ENCODE measurements around the gene CDC37. TPM values are rescaled to one million over a fixed set of nuclear protein-coding genes. Genes with fewer than 3 reads are reported as not detected.

Gene CDC37
- total and polyA plus RNA-seq, 4 experiments from 2014 or later = 51.8 to 185 (median 134) TPM

DNA sequence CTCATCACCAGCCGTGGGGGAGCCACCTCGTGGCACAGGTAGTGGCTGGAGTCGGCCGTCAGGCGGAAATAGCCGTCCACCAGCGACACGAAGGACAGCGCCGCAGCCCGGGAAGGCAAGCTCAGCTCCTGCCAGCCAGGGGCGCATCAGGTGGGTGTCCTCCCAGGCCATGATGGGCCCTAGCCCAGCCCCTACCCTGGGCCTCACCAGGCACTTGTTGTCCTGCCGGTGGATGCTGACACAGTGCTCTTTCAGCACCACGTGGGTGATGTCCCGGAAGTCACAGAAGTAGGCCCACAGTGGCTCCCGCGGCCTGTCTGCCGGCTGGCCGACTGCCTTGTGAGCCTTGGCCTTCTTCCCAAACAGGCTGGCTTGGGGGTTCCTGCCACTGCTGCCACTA lies 38.7 kb downstream of the CDC37 start:
- Mint-ChIP-seq H3K4me3 (no peak overlapping the region), H3K36me3 (peaks cover 25 to 65% of the 10 kb centered on the region in 2 donors)
- POLR2A ChIA-PET (ENCODE audit: partially characterized antibody) = no interaction called here

DNA sequence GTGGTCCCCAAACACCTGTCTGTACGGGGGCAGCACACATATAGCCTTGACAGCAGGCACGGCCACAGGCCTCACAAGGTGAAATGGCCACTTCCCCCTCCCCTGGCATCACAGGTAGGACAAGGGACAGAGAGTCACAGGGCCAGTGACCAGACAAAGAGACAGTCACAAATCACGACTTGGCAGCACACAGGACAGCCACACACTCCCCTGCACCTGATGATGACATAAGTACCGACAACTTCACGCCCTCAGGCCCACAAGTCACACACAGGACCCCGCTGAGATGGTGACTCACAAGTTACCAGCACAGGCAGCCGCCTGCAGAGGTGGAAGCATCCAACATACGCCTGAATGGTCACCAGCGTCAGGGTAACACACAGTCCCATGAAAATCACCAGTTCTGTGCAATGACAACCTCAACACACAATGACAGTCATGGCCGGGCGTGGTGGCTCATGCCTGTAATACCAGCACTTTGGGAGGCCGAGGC lies 39.5 kb downstream of the CDC37 start:
- POLR2A ChIA-PET (ENCODE audit: partially characterized antibody) = no interaction called here
- Mint-ChIP-seq H3K27me3 (no peaks in the 10 kb centered on the region), H3K4me3 (no peak overlapping the region), H3K36me3 (peaks cover 21 to 62% of the 10 kb centered on the region in 2 donors), H3K4me1 (peaks cover 0 to 3% (median under 1%) of the 10 kb centered on the region in 4 donors), H3K9me3 (peaks cover 0 to 2% (median 0%) of the 10 kb centered on the region in 8 donors), H3K27ac (no peak overlapping the region)
- Histone ChIP-seq H3K27ac (ENCODE audit: low read depth, low read length) (no peak overlapping the region), H3K9me3 (ENCODE audit: control insufficient read depth in 1 of 2, low read length in 2 of 2) (no peaks in the 10 kb centered on the region), H3K4me3 (ENCODE audit: low read length in 2 of 2) (no peak overlapping the region), H3K27me3 (ENCODE audit: insufficient read depth, low read length) (no peaks in the 10 kb centered on the region), H3K36me3 (ENCODE audit: insufficient read depth, low read length) (peaks cover 65% of the 10 kb centered on the region), H3K4me1 (ENCODE audit: insufficient read depth, low read length) (no peaks in the 10 kb centered on the region)
- no peak for DNase-seq
- intact Hi-C loops (cut with micrococcal nuclease) = no loop called here
- CTCF ChIA-PET (ENCODE audit: partially characterized antibody) = no interaction called here

More for the DNA sequence above, 38.7 kb downstream of the CDC37 start:
- H3K27ac Mint-ChIP-seq = no peak overlapping the region
- intact Hi-C loops (cut with micrococcal nuclease) = no loop called here
- peaks cover 0 to 2% (median 0%) of the 10 kb centered on the region in 8 donors for H3K9me3 Mint-ChIP-seq
- no peaks in the 10 kb centered on the region for H3K27me3 ChIP-seq (ENCODE audit: insufficient read depth, low read length)
- no peak overlapping the region for H3K4me3 ChIP-seq (ENCODE audit: low read length in 2 of 2)
- H3K4me1 ChIP-seq (ENCODE audit: insufficient read depth, low read length) = no peaks in the 10 kb centered on the region
- H3K27me3 Mint-ChIP-seq = no peaks in the 10 kb centered on the region
- peaks cover 0 to 9% (median 1%) of the 10 kb centered on the region in 4 donors for H3K4me1 Mint-ChIP-seq
- peaks cover 59% of the 10 kb centered on the region for H3K36me3 ChIP-seq (ENCODE audit: insufficient read depth, low read length)
- CTCF ChIA-PET (ENCODE audit: partially characterized antibody) = no interaction called here
- no peaks in the 10 kb centered on the region for H3K9me3 ChIP-seq (ENCODE audit: control insufficient read depth in 1 of 2, low read length in 2 of 2)
- no peak overlapping the region for H3K27ac ChIP-seq (ENCODE audit: low read depth, low read length)
- DNase-seq = no peak

DNA sequence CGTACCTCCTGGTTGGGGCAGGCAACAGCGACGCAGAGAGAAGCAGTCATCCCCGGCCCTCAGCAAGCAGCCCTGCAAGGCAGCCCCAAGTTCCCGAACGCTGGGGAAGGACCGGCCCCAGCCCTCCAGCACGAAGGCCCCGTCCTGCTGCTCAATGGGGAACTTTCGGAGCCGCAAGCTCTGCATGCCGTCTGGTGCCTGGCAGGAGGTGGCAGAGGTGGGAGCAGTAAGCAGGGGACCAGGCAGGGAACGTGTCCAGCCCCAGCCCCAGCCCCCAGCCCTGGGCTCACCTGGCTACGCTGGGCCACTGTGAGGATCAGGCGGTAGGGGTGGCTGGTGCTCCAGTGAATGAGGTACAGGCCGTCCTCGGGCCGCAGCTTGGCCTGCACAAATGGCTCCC lies 41.1 kb downstream of the CDC37 start:
- Histone ChIP-seq H3K27me3 (ENCODE audit: insufficient read depth, low read length) (no peaks in the 10 kb centered on the region), H3K27ac (ENCODE audit: low read depth, low read length) (no peak overlapping the region), H3K4me3 (ENCODE audit: low read length in 2 of 2) (no peak overlapping the region), H3K36me3 (ENCODE audit: insufficient read depth, low read length) (peaks cover 63% of the 10 kb centered on the region), H3K9me3 (ENCODE audit: control insufficient read depth in 1 of 2, low read length in 2 of 2) (no peaks in the 10 kb centered on the region), H3K4me1 (ENCODE audit: insufficient read depth, low read length) (no peaks in the 10 kb centered on the region)
- ChIA-PET POLR2A (ENCODE audit: partially characterized antibody) (no interaction called here), CTCF (ENCODE audit: partially characterized antibody) (interaction anchor here (0.9 kb wide), 1 partner anchor 27 kb away, joined by 4 read pairs; no protein-coding TSS in a partner anchor)
- Mint-ChIP-seq H3K27ac (peak overlapping the region in 1 of 7 donors; percentile 47), H3K9me3 (peaks cover 0 to 2% (median 0%) of the 10 kb centered on the region in 8 donors), H3K27me3 (no peaks in the 10 kb centered on the region), H3K4me1 (peaks cover 0 to 3% (median 0%) of the 10 kb centered on the region in 4 donors), H3K36me3 (peaks cover 24 to 60% of the 10 kb centered on the region in 2 donors), H3K4me3 (no peak overlapping the region)
- intact Hi-C loops (cut with micrococcal nuclease) = no loop called here
- DNase-seq = no peak

DNA sequence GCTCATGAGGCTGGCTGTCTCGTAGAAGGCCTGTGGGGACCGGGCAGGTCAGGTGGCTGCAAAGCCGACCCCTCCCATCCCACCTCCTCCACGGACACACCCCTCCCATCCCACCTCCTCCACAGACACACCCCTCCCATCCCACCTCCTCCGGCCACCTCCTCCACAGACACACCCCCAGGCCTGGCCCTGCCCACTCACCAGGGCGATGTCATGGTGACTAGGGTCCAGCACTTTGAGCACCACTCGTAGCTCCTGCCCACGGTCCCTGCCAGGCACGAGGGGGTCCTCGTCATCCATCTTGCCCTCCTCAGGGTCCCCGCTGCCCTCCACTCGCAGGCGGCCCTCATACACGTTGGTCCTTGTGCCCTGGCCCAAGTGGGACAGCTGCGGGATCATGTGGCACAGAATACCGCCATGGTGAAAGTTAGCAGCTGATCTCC lies 41.8 kb downstream of the CDC37 start:
- Histone ChIP-seq H3K27me3 (ENCODE audit: insufficient read depth, low read length) (no peaks in the 10 kb centered on the region), H3K27ac (ENCODE audit: low read depth, low read length) (no peak overlapping the region), H3K36me3 (ENCODE audit: insufficient read depth, low read length) (peaks cover 62% of the 10 kb centered on the region), H3K4me3 (ENCODE audit: low read length in 2 of 2) (no peak overlapping the region), H3K9me3 (ENCODE audit: control insufficient read depth in 1 of 2, low read length in 2 of 2) (no peaks in the 10 kb centered on the region), H3K4me1 (ENCODE audit: insufficient read depth, low read length) (no peaks in the 10 kb centered on the region)
- Mint-ChIP-seq H3K27me3 (no peaks in the 10 kb centered on the region), H3K27ac (no peak overlapping the region), H3K4me3 (no peak overlapping the region), H3K4me1 (peaks cover 0 to 3% (median 0%) of the 10 kb centered on the region in 4 donors), H3K36me3 (peaks cover 24 to 59% of the 10 kb centered on the region in 2 donors), H3K9me3 (peaks cover 0 to 2% (median 0%) of the 10 kb centered on the region in 8 donors)
- CTCF ChIA-PET (ENCODE audit: partially characterized antibody) = no interaction called here
- POLR2A ChIA-PET (ENCODE audit: partially characterized antibody) = no interaction called here
- DNase-seq = no peak
- intact Hi-C loops (cut with micrococcal nuclease) = no loop called here

DNA sequence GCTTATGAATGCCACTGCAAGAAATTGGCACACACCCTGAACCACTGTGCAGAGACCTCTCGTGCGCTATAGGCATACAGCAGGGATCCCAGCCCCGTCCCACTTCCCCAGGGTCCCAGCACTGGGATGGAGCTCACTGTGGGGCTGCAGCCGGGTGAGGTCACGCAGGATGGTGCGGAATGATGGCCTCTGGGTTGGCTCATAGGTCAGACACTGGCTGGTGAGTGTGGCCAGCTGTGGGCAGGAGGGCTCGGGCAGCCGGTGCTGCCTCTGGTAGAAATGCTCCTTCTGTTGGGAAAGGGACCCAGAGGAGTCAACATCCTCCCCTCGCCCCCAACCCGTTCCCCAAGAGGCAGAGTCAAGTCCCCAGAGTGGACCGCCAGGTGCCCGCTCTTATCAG lies 46.9 kb downstream of the CDC37 start:
- no peak for DNase-seq
- H3K36me3 Mint-ChIP-seq = peaks cover 35 to 51% of the 10 kb centered on the region in 2 donors
- H3K9me3 Mint-ChIP-seq = peaks cover 0 to 2% (median 0%) of the 10 kb centered on the region in 8 donors
- H3K4me1 Mint-ChIP-seq = peaks cover 0 to 3% (median 0%) of the 10 kb centered on the region in 4 donors
- Histone ChIP-seq H3K4me1 (ENCODE audit: insufficient read depth, low read length) (no peaks in the 10 kb centered on the region), H3K4me3 (ENCODE audit: low read length in 2 of 2) (no peak overlapping the region), H3K27ac (ENCODE audit: low read depth, low read length) (no peak overlapping the region), H3K36me3 (ENCODE audit: insufficient read depth, low read length) (peaks cover 44% of the 10 kb centered on the region), H3K9me3 (ENCODE audit: control insufficient read depth in 1 of 2, low read length in 2 of 2) (no peaks in the 10 kb centered on the region), H3K27me3 (ENCODE audit: insufficient read depth, low read length) (no peaks in the 10 kb centered on the region)
- ChIA-PET CTCF (ENCODE audit: partially characterized antibody) (no interaction called here), POLR2A (ENCODE audit: partially characterized antibody) (no interaction called here)
- H3K27ac Mint-ChIP-seq = no peak overlapping the region
- intact Hi-C loops (cut with micrococcal nuclease) = no loop called here
- no peaks in the 10 kb centered on the region for H3K27me3 Mint-ChIP-seq
- H3K4me3 Mint-ChIP-seq = no peak overlapping the region

DNA sequence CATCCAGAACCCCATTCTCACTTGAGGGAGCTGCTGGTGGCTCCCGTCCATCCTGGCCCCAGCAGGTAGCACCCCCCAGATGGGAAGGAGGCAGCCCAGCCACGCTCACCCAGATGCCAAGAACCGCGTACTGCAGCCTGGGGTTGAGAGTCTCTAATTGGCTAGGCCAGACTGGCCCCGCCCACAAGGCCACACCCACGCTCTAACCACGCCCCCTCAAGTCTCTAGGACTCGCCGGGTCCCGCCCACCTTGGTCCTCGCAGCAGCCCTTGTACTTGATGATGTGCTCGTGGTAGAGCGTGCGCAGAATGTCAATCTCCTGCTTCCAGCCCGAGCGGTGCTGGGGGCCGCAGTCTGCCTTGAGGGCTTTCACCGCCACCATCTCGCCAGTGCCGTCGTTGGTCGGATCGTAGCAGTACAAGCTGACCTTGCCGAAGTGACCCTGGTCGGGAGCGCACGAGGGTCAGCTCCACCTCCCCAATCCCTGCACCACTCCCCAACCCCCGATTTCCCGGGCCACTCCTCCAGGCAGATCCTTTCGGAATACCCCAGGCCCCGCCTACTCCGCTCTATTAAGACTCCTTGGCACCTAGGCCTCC lies 49.5 kb downstream of the CDC37 start:
- H3K27ac Mint-ChIP-seq = peak overlapping the region in 1 of 7 donors; percentile 41
- no peaks in the 10 kb centered on the region for H3K9me3 ChIP-seq (ENCODE audit: control insufficient read depth in 1 of 2, low read length in 2 of 2)
- H3K9me3 Mint-ChIP-seq = no peaks in the 10 kb centered on the region
- intact Hi-C loops (cut with micrococcal nuclease) = no loop called here
- H3K36me3 Mint-ChIP-seq = peaks cover 31 to 44% of the 10 kb centered on the region in 2 donors
- no peaks in the 10 kb centered on the region for H3K4me1 Mint-ChIP-seq
- H3K27ac ChIP-seq (ENCODE audit: low read depth, low read length) = no peak overlapping the region
- peak in 3 of 5 donors; percentile 8 to 28 (median 23) for DNase-seq
- no peaks in the 10 kb centered on the region for H3K27me3 ChIP-seq (ENCODE audit: insufficient read depth, low read length)
- CTCF ChIA-PET (ENCODE audit: partially characterized antibody) = no interaction called here
- peaks cover 39% of the 10 kb centered on the region for H3K36me3 ChIP-seq (ENCODE audit: insufficient read depth, low read length)
- no peaks in the 10 kb centered on the region for H3K27me3 Mint-ChIP-seq
- no peak overlapping the region for H3K4me3 Mint-ChIP-seq
- H3K4me3 ChIP-seq (ENCODE audit: low read length in 2 of 2) = no peak overlapping the region
- POLR2A ChIA-PET (ENCODE audit: partially characterized antibody) = interaction anchor here (1.8 kb wide), 1 partner anchor 84 kb away, joined by 4 read pairs; no protein-coding TSS in a partner anchor
- H3K4me1 ChIP-seq (ENCODE audit: insufficient read depth, low read length) = no peaks in the 10 kb centered on the region

DNA sequence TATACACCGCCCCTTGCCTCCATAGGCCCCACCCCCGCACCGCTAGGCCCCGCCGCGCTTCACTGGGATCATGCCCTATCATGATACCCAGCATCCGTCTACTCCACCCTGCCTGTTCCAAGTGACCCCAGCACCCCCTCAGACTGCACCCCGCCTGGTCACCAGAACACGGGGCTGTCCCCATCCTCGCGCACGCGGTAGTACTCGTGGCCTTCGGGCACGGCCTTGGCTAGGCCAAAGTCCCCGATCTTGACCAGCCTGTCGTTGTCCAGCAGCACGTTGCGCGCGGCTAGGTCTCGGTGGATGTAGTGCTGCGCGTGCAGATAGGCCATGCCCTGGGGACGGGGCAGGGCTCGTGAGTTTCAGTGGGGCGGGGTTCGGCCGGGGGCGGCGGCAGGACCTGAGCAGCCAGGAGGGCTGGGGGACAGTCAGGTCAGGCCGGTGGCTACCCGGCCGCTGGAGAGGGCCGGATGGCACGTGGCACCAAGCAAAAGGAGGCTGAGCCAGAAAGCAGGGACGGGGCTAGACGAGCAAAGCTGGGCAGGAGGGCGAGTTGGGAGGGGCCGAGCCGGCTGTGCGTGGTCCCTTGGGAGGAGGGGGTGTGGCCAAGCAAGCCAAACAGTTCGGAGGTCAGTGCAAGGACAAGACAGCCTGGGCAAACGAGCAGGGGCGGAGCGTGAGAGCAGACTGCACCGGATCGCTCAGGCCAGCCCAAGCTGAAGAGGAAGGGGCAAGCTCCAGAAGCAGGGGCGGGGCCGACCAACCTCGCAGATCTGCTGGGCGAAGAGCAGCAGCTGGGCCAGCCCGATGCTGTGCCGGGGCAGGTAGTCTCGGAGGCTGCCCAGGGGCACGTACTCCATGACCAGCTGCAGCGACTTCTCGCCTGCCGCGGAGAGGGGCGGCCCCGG lies 50.3 kb downstream of the CDC37 start:
- Histone ChIP-seq H3K27me3 (ENCODE audit: insufficient read depth, low read length) (no peaks in the 10 kb centered on the region), H3K4me1 (ENCODE audit: insufficient read depth, low read length) (no peaks in the 10 kb centered on the region), H3K9me3 (ENCODE audit: control insufficient read depth in 1 of 2, low read length in 2 of 2) (no peaks in the 10 kb centered on the region), H3K36me3 (ENCODE audit: insufficient read depth, low read length) (peaks cover 34% of the 10 kb centered on the region), H3K4me3 (ENCODE audit: low read length in 2 of 2) (no peak overlapping the region), H3K27ac (ENCODE audit: low read depth, low read length) (no peak overlapping the region)
- DNase-seq = no peak
- Mint-ChIP-seq H3K27ac (no peak overlapping the region), H3K36me3 (peaks cover 27 to 44% of the 10 kb centered on the region in 2 donors), H3K9me3 (no peaks in the 10 kb centered on the region), H3K27me3 (no peaks in the 10 kb centered on the region), H3K4me1 (no peaks in the 10 kb centered on the region), H3K4me3 (no peak overlapping the region)
- POLR2A ChIA-PET (ENCODE audit: partially characterized antibody) = interaction anchor here (1.8 kb wide), 1 partner anchor 83 kb away, joined by 4 read pairs; no protein-coding TSS in a partner anchor
- CTCF ChIA-PET (ENCODE audit: partially characterized antibody) = no interaction called here
- intact Hi-C loops (cut with micrococcal nuclease) = no loop called here
